OCI-LY1 (cell line): ENCODE data around the gene BCAS2.
"Not testable (repeated sequence)": the region's sequence is repeated elsewhere in the genome, so short reads cannot be mapped to it uniquely, and the experiment has no call there.

Source experiments
- H2AFZ ChIP-seq: fragments of 200-600 bp; sonication (generic), shearing (Covaris generic); 2 replicates; pipeline ENCODE4 v1.6.0; 2014; ENCODE audit warnings: antibody characterized with exemption, mild to moderate bottlenecking, low read length
- H3F3A ChIP-seq: fragments of 200-600 bp; sonication (generic), shearing (Covaris generic); 2 replicates; pipeline ENCODE4 v1.6.0; 2014; ENCODE audit warnings: mild to moderate bottlenecking, antibody characterized with exemption, low read length, moderate library complexity; ENCODE audit not compliant: insufficient read depth
- H3K27ac ChIP-seq: fragments of 200-600 bp; sonication (generic); 2 replicates; pipeline ENCODE4 v1.5.1; 2014; ENCODE audit warnings: low read length, mixed run types, mild to moderate bottlenecking, low read depth; ENCODE audit not compliant: poor library complexity, severe bottlenecking
- H3K27me3 ChIP-seq: fragments of 200-600 bp; sonication (generic); 2 replicates; pipeline ENCODE4 v1.6.0; 2014; ENCODE audit warnings: antibody characterized with exemption, mild to moderate bottlenecking, low read length, moderate library complexity; ENCODE audit not compliant: insufficient read depth
- H3K36me3 ChIP-seq: fragments of 200-600 bp; sonication (generic); 2 replicates; pipeline ENCODE4 v1.6.1; 2014; ENCODE audit warnings: mild to moderate bottlenecking, antibody characterized with exemption, low read length, moderate library complexity, mixed read lengths; ENCODE audit not compliant: insufficient read depth
- H3K4me1 ChIP-seq: fragments of 200-600 bp; sonication (generic); 2 replicates; pipeline ENCODE4 v1.5.1; 2014; ENCODE audit warnings: mild to moderate bottlenecking, low read length, moderate library complexity; ENCODE audit not compliant: insufficient read depth, severe bottlenecking
- H3K4me2 ChIP-seq: fragments of 200-600 bp; sonication (generic), shearing (Covaris generic); 2 replicates; pipeline ENCODE4 v1.6.1; 2014; ENCODE audit warnings: low read length
- H3K4me3 ChIP-seq: fragments of 200-600 bp; sonication (generic); 2 replicates; pipeline ENCODE4 v1.5.1; 2014; ENCODE audit warnings: low read length, low read depth, mild to moderate bottlenecking, mixed read lengths; ENCODE audit not compliant: poor library complexity, severe bottlenecking
- H3K79me2 ChIP-seq: fragments of 200-600 bp; shearing (Covaris generic); 2 replicates; pipeline ENCODE4 v1.6.1; 2016; ENCODE audit warnings: mixed run types, low read length, mixed read lengths; ENCODE audit not compliant: insufficient read depth
- H3K9ac ChIP-seq: fragments of 200-600 bp; sonication (generic), shearing (Covaris generic); 2 replicates; pipeline ENCODE4 v1.6.1; 2014; ENCODE audit warnings: mild to moderate bottlenecking, low read length, mixed read lengths
- H3K9me2 ChIP-seq: fragments of 200-600 bp; sonication (generic), shearing (Covaris generic); 2 replicates; pipeline ENCODE4 v1.6.1; 2014; ENCODE audit warnings: low read depth, mild to moderate bottlenecking, low read length, mixed read lengths
- H3K9me3 ChIP-seq: fragments of 200-600 bp; shearing (Covaris generic); 2 replicates; pipeline ENCODE4 v1.6.1; 2014; ENCODE audit warnings: low read length, mixed read lengths
- H4K20me1 ChIP-seq: fragments of 200-600 bp; sonication (generic), shearing (Covaris generic); 2 replicates; pipeline ENCODE4 v1.6.0; 2016; ENCODE audit warnings: mild to moderate bottlenecking, low read length; ENCODE audit not compliant: insufficient read depth
- EZH2 ChIP-seq: fragments of 200-600 bp; sonication (generic), shearing (Covaris generic); IDR thresholded peaks from 2 replicates; pipeline ENCODE4 v1.8.0; 2017; ENCODE audit warnings: borderline replicate concordance, mixed run types, mild to moderate bottlenecking, antibody characterized with exemption, low read length, moderate library complexity, mixed read lengths
- TF ChIP-seq, protein P1 (sequence below): fragments of 200-600 bp; sonication (generic), shearing (Covaris generic); IDR thresholded peaks from 2 replicates; pipeline ENCODE4 v1.5.1; 2017; ENCODE audit warnings: mild to moderate bottlenecking, antibody characterized with exemption, low read length, moderate library complexity, mixed read lengths

BCAS2 gene

GRCh38 chr1:114564141-114564540 is 17.3 kb downstream of the BCAS2 start:
- no peaks in the 10 kb centered on the region for H3F3A ChIP-seq
- no peak overlapping the region for H3K4me3 ChIP-seq
- no peaks in the 10 kb centered on the region for H3K9me3 ChIP-seq
- H3K27me3 ChIP-seq = no peaks in the 10 kb centered on the region
- H3K9me2 ChIP-seq = no peaks in the 10 kb centered on the region
- H3K4me2 ChIP-seq = no peak overlapping the region
- H3K27ac ChIP-seq = no peak overlapping the region
- TF ChIP-seq EZH2 = no peak
- TF ChIP-seq, protein P1, sequence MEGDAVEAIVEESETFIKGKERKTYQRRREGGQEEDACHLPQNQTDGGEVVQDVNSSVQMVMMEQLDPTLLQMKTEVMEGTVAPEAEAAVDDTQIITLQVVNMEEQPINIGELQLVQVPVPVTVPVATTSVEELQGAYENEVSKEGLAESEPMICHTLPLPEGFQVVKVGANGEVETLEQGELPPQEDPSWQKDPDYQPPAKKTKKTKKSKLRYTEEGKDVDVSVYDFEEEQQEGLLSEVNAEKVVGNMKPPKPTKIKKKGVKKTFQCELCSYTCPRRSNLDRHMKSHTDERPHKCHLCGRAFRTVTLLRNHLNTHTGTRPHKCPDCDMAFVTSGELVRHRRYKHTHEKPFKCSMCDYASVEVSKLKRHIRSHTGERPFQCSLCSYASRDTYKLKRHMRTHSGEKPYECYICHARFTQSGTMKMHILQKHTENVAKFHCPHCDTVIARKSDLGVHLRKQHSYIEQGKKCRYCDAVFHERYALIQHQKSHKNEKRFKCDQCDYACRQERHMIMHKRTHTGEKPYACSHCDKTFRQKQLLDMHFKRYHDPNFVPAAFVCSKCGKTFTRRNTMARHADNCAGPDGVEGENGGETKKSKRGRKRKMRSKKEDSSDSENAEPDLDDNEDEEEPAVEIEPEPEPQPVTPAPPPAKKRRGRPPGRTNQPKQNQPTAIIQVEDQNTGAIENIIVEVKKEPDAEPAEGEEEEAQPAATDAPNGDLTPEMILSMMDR = no peak
- H4K20me1 ChIP-seq = no peaks in the 10 kb centered on the region
- H3K9ac ChIP-seq = no peak overlapping the region
- no peak overlapping the region for H2AFZ ChIP-seq
- no peaks in the 10 kb centered on the region for H3K4me1 ChIP-seq
- no peaks in the 10 kb centered on the region for H3K79me2 ChIP-seq
- H3K36me3 ChIP-seq = peaks cover 41% of the 10 kb centered on the region

DNA sequence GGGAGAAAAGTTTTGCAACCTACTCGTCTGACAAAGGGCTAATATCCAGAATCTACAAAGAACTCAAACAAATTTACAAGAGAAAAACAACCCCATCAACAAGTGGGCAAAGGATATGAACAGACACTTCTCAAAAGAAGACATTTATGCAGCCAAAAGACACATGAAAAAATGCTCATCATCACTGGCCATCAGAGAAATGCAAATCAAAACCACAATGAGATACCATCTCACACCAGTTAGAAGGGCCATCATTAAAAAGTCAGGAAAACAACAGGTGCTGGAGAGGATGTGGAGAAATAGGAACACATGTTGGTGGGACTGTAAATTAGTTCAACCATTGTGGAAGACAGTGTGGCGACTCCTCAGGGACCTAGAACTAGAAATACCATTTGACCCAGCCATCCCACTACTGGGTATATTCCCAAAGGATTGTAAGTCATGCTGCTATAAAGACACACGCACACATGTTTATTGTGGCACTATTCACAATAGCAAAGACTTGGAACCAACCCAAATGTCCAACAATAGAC is 18.4 kb downstream of the BCAS2 start:
- not testable (repeated sequence) for H3K4me2 ChIP-seq, H3K9me2 ChIP-seq, H2AFZ ChIP-seq, H4K20me1 ChIP-seq, H3K27me3 ChIP-seq, H3K9me3 ChIP-seq, H3K79me2 ChIP-seq, H3K9ac ChIP-seq, H3K4me1 ChIP-seq, H3K27ac ChIP-seq, H3F3A ChIP-seq, H3K4me3 ChIP-seq
- peaks cover 30% of the 10 kb centered on the region for H3K36me3 ChIP-seq

- Histone ChIP-seq H3K4me2 (no peak overlapping the region), H3K4me3 (no peak overlapping the region), H3K79me2 (no peaks in the 10 kb centered on the region), H3K9me3 (no peaks in the 10 kb centered on the region), H3K9me2 (no peaks in the 10 kb centered on the region), H3K9ac (no peak overlapping the region), H4K20me1 (no peaks in the 10 kb centered on the region), H3K27ac (no peak overlapping the region), H3K27me3 (no peaks in the 10 kb centered on the region), H3K36me3 (peaks cover 16% of the 10 kb centered on the region), H3F3A (no peaks in the 10 kb centered on the region), H2AFZ (no peak overlapping the region), H3K4me1 (no peaks in the 10 kb centered on the region)
- no peak for TF ChIP-seq EZH2
- TF ChIP-seq, protein P1 = no peak
Observed at GRCh38 chr1:114561333-114561732, 20.1 kb downstream of the BCAS2 start.

- Histone ChIP-seq H3K9me3 (no peaks in the 10 kb centered on the region), H4K20me1 (no peaks in the 10 kb centered on the region), H3K9ac (no peak overlapping the region), H3K4me2 (no peak overlapping the region), H3K4me1 (no peaks in the 10 kb centered on the region), H3K27ac (no peak overlapping the region), H3K4me3 (no peak overlapping the region), H2AFZ (no peak overlapping the region), H3K9me2 (no peaks in the 10 kb centered on the region), H3K79me2 (no peaks in the 10 kb centered on the region), H3K36me3 (peaks cover 2% of the 10 kb centered on the region; the same call in 1 of the 2 replicates), H3K27me3 (no peaks in the 10 kb centered on the region), H3F3A (no peaks in the 10 kb centered on the region)
- TF ChIP-seq, protein P1 = no peak
- TF ChIP-seq EZH2 = no peak
Observed at GRCh38 chr1:114559356-114559755, 22.1 kb downstream of the BCAS2 start.
